ENCODE measurements around the gene CIBAR2.
A peak's percentile ranks its signal among the peaks of the same experiment; 100 is the strongest.

CIBAR2 gene

DNA sequence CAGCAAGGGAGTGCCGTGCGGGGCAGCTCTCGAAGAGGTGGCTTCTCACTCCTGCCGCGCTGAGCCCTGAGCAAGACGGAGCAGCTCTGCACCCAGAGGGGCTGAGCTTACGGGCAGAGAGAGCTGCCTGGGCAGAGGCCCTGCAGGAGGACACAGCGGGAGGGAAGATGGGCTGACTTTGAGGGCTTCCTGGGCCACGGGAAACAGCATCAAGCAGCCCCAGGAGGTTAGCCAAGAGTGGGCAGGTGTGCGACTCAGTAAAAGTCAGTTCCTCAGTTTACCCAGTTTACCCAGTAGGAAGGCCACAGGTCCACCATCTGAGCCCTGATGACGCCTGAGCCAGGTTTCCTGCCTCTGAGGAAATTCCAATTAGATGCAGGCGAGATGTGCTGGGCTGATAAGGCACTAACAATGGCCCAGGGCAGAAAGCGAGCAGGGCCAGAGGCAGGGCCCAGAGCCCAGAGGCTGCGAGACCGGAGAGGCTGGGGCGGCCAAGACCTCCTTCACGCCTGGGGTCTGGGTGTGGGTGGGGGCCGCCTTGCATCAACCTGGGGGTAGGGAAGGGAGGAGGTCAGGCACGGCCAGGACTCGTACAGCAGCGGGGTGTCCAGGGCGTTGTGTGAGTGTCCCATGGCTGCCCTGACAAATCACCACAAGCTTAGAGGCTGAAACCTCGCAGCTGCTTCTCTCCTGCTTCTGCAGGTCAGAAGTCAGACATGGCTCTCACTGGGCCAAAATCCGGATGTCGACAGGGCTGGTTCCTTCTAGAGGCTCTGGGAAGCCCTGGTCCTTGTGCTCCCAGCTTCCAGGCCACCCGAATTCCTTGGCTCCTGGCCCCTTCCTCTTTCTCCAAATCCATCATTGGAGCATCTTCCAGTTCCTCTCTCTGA lies 32.0 kb upstream of the CIBAR2 start:
- no peak for DNase-seq

DNA sequence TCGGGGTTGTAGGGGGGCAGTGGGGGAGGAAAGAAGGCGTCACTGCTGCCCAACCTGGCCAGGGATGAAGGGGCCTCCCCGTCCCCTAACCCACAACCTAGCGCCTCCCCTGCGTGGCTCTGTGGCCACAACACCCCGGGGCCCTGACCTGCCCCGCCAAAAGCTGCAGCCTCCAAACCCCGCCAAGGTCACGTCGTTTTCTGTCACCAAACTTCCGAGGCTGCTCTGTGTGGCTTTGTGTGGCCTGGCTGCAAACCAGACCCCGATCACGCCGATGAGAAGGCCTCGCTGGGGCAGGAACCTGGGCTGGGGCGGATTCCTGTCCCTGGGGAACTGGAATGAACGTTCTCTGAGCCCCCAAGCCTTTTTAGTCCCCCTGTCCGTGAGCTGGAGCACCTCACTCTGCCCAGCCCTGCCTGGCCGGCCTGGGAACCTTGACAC lies 30.5 kb upstream of the CIBAR2 start:
- DNase-seq: no peak

DNA sequence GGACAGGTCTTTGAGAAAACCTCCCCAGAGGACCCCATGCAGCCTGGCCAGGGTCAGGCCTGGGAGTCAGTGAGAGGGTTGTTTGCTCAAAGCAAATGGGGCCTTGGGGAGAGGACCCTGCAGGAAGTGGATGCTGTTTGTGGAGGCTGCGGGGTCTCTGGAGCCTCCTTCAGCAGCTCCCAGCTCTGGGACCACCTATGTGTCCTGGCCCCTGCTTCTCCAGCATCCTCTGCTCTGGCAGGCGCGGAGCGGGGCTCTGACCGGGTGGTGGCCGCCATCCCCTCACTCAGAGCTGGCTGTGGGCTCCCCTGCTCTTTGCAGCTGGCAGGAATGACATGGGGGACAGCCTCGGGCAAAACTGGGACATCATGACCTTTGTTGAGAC lies 29.8 kb upstream of the CIBAR2 start:
- DNase-seq: no peak

DNA sequence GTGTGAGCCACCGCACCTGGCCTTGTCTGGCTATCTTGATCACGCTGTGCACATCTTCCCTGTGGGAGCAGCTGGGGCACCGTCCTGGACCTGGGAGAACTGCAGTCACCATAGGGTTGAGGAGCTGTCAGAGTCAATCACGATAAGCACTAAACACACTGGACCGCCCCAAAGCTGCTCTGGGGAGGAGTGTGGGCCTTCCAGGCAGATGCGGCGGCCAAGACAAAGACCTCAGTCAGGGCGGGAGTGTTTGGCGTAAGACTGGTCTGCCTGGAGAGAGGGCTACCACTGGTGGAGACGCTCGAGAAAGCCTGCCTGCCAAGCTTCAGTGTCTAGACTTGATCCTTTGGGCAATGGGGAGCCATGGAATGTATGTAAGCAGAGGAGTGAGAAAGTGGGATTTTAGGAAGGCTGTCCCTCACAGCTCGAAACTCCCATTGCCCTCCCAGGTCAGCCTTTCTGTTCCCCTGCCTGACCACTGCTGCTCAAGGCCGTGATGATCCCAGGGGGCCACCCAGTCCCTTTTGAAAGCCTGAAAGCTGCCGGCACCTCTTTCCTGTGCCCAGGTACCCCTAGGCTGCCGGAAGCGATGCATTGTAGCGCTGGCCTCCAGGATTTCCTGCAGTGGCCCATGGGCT lies 29.3 kb upstream of the CIBAR2 start:
- DNase-seq: no peak

DNA sequence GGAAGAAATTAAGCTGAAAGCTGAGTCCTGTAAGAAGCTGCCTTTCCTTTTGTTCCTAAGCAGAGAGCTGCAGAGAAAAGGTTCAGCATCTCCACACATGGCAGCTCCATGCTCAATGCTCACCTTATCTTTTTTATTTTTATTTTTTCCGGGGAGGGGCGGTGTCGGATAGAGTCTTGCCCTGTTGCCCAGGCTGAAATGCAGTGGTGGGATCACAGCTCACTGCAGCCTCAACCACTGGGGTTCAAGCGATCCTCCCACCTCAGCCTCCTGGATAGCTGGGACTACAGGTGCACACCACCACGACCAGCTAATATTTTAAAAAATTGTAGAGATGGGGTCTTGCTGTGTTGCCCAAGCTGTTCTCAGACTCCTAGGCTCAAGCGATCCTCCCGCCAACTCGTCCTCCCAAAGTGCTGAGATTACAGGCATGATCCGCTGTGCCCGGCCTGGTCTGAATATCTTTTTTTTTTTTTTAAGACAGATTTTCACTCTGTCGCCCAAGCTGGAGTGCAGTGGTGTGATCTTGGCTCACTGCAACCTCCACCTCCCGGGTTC lies 28.3 kb upstream of the CIBAR2 start:
- no peak for DNase-seq

DNA sequence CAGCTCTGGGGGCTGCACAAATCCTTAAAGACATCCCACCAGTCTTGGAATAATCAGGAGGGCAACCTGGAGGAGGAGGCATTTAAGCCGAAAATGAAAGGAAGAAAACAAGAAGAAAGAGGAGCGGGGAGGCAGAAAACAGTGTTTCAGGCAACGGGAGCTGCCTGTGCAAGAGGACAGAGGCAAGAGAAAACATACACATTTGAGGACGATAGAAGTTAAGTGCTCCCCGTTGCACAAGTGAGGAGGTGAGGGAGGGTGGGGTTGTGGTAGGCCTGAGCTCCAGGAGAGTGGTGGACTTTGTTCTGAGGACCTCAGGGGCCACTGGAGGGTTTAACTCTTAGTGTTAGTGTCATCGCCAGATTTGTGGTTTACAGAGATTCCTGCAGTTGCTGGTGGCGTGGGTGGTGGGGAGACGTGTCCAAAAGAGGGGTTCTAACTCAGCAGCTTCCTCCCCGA lies 27.6 kb upstream of the CIBAR2 start:
- peak in 1 of 2 experiments; percentile 31 for DNase-seq

DNA sequence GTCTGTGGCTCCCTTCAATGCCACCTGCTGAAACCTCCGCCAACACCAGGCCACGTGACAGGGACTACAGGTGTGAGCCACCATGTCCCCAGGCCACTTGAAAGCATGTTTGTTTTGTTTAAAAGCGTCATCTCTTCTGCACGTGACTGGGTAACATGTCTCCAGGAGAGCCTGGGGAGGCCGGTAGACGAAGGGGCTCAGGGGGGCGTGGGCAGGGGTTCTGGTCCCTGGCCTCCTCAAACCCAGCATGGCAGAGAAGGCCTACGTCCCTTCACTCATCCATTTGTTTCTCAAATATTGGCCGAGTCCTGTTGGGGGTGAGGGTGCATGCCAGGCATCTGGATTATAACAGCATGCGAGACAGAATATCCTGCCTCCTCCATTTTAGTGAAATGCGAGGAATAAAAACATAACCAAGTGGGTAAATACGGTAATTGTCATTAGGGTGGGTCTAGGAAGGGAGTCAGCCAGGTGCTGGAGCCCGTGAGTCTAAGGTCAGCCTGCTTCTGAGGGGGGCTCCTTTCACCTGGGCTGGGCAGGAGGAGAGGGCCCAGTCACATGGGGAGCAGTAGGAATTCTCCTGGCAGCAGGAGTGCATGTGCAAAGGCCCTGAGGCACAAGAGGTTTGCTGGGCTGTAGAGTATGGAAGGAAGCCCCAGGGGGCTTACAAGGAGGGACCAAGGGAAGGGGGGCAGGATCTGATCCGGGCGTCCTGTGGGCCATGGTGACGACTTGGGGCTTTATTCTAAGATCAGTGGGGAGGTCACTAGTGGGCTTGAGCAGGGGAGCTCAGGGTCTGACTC lies 26.8 kb upstream of the CIBAR2 start:
- no peak for DNase-seq

DNA sequence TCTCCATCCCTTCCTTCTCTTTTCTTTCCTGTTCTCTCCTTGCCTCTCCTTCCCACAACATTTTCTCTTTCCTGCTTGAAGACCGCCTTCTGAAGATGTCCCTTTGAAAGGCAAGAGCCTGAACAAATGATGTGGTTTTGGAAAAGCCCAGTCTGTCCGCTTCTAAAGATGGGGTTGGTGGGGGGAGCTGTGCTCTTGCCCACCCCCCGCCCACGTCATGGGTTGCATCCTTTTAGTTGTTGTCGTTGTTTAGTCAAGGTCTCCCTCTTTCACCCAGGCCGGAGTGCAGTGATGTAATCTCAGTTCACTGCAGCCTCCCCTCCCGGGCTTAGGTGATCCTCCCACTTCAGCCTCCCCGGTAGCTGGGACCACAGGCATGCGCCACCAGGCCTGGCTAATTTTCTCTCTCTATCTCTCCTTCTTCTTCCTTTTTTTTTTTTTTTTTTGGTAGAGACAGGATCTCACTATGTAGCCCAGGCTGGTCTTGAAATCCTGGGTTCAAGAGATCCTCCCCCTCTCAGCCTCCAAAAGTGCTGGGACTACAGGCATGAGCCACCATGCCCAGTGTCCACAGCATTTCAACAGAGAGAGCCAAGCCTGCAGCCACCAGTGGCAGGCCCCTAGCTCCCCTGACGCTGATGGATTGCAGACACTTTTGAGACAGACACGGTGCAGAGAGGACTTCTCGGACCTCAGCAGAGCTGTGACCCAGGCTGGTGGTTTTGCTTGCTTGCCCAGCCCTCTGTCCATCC lies 26.0 kb upstream of the CIBAR2 start:
- DNase-seq: no peak

DNA sequence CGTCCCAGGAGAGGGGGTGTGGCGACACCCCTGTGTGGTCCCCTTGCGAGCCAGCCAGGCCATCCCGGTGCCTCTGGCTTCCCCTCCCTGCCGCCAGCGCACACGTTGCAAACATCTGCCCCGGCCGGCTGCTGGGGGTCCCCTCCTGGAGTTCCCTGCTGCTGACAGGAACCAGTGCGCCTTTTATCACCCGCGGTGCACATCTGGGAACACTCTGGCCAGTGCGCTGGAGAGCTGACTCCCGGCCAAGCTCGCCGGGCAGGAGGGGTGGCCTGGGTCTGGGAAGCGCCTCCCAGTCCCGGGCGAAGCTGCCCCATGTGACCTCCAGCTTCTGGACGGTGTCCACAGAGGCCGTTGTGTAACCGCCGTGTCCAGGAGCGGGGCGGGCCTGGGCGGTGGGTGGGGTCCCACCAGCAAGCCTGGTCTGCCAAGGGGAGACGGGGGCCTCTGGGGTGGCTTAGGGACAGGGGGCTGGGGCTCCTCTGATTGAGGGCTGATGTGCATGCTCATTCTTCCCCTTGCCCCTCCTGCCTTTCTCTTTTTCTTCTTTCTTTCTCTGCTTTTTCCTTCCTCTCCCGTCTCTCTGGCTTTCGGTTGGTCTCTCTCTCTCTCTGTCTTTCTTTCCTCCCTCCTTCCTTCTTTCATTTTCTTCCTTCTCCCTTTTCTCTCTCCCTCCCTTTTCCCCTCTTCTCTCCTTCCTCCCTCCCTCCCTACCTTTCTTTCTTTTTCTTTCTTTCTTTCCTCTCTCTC lies 25.2 kb upstream of the CIBAR2 start:
- no peak for DNase-seq

DNA sequence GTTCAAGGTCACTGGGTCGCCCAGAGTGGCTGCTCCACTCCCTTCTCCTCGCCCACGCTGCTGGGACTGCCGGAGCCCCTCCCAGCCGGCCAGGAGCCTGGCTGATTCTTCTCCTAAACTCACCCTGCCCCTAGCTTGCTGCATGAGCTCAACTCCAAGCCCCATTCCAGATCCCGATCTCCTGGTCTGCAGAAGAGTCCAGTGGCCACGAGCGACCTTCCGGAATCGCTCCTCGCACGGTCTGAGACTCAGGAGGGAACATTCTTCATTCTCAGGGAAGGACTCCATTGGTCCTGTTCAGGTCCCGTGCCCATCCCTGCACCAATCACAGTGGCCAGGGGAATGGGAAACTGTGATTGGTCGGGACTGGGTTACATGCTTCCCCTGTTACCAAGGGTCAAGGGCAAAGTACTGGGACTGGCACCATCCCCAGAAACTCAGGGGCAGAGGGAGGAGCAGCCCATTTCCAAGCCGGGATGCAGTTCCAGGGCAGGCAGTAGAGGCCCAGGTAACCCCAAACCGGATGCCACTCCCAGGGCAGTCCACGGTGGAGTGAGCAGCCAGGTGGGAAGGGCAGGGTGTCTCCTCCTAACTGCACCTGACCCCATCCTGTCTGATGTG lies 24.5 kb upstream of the CIBAR2 start:
- no peak for DNase-seq

DNA sequence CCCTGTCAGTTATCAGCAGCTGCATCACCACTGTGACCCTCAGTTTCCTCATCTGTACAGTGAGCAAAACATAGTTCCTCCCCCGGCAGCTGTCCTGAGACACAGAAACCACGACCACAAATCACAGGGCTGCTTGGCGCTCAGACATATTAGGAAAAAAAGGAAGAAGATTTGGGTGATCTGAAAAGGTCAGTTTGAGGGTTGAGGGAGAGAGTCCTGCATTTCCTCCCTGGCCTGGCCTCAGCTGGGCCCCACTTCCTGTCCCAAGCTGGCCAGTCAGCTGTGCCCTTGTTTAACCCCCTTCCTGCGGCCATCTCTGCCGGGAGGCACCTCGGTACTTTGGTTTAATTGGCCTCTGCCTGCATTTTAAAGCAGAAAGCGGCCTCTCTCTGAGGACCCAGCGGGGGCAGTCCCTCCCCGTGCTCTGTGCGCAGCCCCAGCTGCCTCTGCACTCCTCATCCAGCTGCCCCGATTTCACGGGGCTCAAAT lies 24.0 kb upstream of the CIBAR2 start:
- DNase-seq: no peak

DNA sequence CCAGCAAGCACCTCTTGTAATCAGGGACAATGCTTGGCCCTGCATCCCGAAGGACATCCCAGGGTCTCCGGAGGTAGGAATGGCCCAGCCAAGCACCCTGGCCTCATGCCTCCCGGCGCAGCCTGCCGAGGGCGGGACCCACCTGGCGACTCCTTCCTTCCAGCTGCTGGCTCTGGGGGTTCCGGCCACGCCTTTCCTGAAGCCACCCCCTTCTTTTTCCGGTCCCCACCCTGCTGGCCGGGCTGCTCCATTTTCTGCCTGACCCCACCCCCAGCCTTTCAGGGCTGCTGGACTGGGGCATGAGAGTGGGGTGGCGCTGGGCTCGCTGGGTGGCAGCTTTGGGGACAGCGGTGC lies 22.5 kb upstream of the CIBAR2 start:
- no peak for DNase-seq

DNA sequence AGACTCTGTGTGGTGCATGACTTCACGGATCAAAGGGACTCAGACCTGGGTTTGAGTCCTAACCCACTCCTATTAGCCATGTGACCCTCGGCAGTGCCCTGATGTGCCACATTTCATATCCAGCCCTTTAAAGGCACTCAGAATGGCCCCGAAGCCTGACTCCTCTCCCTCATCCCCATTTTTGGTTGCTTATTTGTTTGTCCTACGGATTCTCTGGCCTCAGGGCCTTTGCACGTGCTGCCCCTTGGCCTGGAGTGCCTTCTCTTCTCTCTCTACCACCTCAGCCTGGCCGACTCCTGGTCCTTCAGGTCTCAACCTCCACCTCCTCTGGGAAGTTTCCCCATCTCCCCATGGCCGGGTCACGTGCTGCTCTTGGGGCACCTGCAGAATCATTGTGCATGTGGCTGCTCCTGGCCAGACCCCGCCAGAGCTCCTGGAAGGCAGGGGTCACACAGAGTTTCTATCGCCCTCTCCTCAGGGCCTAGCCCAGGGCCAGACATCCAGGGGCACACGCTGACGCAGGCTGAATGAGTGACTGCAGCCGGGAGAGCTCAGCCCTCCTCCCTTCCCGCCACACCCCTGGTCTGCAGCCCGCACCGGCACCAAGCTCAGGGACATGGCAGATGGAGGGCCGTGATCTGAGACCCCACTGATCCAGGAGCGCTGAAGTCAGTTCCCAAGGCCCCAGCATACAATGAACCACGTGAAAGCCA lies 22.0 kb upstream of the CIBAR2 start:
- DNase-seq: no peak

DNA sequence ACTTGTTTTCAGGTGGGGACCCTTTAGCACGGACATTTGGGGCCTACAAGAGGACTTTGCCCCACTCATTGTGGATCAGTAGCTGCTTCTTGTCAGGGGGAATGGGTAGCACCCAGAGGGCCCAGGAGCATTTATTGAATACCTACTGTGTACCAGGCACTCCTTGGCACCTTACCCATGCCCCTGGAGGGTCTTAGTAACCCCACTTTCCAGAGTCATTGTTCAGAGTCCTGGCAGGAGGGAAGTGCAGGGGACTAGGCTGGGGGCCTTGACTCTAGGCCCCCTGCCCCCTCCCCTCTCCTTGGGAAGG lies 21.0 kb upstream of the CIBAR2 start:
- no peak for DNase-seq

DNA sequence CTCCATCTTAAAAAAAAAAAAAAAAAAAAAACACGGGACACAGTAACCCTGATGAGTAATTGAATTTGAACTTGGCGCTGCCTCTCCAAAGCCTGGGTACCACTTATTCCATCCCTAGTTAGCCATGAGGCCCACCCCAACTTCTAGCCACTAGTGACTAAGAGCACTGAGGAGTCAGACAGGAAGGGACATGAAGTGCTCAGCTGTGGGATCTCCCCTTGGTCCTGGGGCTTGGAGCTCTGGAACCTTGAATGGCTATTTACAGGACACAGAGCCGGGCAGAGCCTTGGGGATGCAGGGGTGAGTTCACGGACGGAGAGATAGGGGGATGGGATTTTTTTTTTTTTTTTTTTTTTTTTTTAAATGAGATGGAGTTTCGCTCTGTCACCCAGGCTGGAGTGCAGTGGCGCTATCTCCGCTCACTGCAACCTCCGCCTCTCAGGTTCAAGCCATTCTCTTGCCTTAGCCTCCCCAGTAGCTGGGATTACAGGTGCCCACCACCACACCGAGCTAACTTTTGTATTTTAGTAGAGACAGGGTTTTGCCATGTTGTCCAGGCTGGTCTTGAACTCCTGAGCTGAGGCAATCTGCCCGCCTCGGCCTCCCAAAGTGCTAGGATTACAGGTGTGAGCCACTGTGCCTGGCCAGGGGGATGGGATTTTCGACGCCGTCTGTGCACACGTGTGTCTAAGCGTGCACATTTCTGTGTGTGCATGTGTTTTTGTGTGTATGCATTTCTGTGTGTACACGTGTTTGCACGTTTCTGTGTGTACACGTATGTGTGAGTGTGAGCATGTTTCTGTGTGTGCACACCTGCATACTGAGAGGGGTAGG lies 20.4 kb upstream of the CIBAR2 start:
- no peak for DNase-seq

DNA sequence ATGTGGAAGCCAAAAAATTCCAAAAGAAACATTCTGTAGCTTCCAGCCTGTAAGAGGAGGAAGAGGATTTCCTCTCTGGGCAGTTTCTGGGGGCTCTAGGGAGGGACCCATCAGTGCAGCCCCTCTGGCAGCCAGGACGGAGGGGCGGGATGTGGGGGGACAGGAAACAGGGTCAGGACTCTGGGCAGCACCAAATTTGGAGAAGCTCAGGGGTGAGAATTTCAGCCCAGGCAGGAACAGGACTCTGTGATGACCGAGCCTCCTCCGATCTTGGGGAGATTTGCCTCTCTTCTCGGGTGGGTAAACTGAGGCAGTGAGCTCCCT lies 18.4 kb upstream of the CIBAR2 start:
- DNase-seq: no peak

DNA sequence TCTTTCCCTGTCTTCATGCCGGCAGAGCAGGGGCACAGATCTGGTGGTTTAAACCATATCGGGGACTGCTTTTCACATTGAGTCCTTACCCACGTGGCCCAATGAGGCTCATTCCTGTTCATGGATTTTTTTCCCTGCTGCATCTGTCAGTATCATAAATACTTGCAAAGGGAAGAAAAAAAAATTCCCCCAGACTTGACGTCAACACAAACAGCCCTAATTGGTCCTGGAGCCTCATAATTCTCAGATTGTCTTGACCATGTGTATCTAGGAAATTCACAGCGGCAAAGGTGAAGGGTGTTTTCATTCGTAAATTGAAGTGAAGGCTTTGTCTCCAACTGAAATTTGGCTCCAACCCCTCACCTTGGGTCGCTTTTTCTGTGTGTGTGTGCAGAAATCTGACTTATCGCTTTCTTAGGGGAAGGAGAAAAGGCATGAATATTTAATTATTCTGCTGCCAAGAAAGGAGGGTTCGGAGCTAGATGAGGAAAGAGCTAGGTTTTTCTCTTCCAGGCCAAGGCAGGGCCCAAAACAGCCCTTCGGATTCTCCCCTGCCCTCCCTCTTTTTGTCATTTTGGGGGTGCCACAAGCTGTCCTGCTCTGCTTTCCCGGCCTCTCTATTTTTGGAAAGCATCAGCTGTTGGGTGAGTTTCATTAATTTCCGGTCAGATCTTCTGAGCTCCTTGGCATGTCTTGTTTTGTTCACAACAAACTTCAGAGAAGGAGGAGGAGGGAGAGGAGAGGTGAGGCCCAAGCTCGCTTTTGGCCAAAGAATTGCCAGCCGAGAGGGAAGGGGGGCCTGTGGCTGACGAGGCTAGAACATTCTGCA lies 17.8 kb upstream of the CIBAR2 start:
- DNase-seq: no peak

DNA sequence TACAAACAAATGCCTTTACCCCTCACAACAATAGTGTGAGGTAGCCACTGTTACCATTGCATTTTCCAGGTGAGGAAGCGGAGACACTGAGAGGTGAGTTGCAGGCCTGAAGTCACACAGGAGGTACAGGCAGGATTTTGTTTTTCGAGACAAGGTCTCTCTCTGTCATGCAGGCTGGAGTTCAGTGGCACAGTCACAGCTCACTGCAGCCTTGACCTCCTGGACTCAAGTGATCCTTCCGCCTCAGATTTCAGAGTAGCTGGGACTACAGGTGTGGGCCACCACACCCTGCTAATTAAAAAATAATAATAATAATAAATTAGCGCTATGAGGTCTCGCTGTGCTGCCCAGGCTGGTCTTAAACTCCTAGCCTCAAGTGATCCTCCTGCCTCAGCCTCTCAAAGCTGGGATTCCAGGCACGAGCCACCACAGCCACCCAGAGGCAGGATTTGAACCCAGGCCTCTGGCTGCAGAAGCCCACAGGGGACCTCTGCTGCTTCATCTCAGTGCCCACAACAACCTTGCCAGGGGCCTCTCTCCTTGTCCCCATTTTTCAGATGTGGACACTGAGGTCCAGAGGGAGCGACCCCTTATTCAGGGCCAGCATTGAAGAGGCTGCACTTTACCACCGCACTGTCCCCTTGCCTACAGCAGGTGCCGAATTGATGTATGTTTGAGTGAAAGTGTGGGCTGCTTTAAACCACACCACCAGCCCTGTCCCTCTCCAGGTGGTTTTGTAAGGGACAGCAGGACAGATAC lies 16.0 kb upstream of the CIBAR2 start:
- DNase-seq: no peak

Measured in activated T-cell treated with anti-CD3 and anti-CD28 coated beads, Interleukin-2, amount 50 U/mL, for 48 hours (primary cell).